HUES6 (cell line): Measurements from ENCODE around the gene ACOXL.
"Not testable (repeated sequence)": the region's sequence is repeated elsewhere in the genome, so short reads cannot be mapped to it uniquely, and the experiment has no call there.

ENCODE experiments used
- H3K27ac ChIP-seq: 2 replicates; pipeline ENCODE4 v1.7.0; 2013; ENCODE audit warnings: low read depth, mild to moderate bottlenecking, low read length, inconsistent platforms
- H3K27me3 ChIP-seq: 2 replicates; pipeline ENCODE4 v1.6.1; 2013; ENCODE audit warnings: low read length; ENCODE audit not compliant: control insufficient read depth, insufficient read depth
- H3K36me3 ChIP-seq: 2 replicates; pipeline ENCODE4 v1.6.1; 2013; ENCODE audit warnings: low read length; ENCODE audit not compliant: control insufficient read depth, insufficient read depth
- H3K4me1 ChIP-seq: 2 replicates; pipeline ENCODE4 v1.6.1; 2013; ENCODE audit warnings: low read length; ENCODE audit not compliant: control insufficient read depth, insufficient read depth
- H3K4me3 ChIP-seq: 2 replicates; pipeline ENCODE4 v1.5.1; 2013; ENCODE audit warnings: low read depth, low read length
- H3K9ac ChIP-seq: one replicate; pipeline ENCODE4 v1.6.1; 2013; ENCODE audit warnings: mild to moderate bottlenecking, low read length
- H3K9me3 ChIP-seq: 2 replicates; pipeline ENCODE4 v1.6.1; 2013; ENCODE audit warnings: low read depth, low read length; ENCODE audit not compliant: control insufficient read depth, insufficient read depth

The ACOXL gene

DNA sequence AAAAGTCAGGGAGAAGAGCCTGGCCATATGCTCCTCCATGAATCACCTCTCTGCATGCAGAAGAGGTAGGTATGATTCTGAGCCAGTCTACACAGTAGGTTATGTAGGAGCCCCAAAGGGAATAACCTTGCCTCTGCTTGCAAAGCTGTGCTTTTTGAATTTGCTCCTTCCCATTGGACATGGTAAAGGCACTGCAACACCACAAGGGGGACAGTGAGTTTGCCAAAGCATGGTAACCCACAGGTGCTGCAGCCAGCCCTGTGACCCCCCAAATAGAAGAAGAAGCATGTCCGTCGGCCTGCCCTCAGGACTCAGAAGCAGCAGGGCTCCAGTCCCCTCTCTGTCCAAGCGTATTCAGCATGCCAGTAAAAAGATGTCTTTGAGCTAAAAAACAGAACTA lies 337.3 kb downstream of the ACOXL start:
- H3K4me3 ChIP-seq, result no peak overlapping the region
- peaks cover 10% of the 10 kb centered on the region for H3K9me3 ChIP-seq
- H3K27ac ChIP-seq, result no peak overlapping the region
- H3K9ac ChIP-seq, result no peak overlapping the region
- no peaks in the 10 kb centered on the region for H3K27me3 ChIP-seq
- peaks cover 5% of the 10 kb centered on the region; the same call in 1 of the 2 replicates for H3K4me1 ChIP-seq
- H3K36me3 ChIP-seq, result 0 out of 2 replicates have a peak, but pooled peaks cover 2% of the 10 kb centered on the region

DNA sequence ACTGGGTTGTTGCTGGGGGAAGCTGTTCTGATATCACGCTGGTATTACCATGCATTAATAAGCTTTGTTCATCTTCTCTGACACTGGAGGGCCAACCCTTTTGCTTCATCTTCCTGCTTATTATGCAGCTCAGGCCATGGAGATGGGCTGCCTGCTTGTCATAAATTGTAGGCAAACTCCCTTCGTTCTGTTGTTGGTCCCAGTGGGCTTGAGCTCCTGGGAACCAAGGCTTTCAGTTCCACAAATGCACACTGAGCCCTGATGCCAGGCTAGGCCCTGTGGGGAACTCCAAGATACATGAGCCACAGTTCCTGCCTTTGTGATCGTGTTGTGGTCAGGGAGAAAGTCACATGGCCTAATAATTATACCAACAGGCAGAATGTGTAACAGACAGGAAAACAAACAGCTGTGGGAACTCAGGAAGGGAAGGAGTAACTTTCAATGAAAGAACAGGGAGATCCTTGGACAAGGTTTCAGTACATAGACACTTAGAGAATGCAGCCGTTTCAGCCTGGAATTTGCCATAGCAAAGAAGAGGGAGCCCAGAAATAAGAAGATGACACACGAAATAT lies 339.3 kb downstream of the ACOXL start:
- Histone ChIP-seq H3K27ac (no peak overlapping the region), H3K36me3 (0 out of 2 replicates have a peak, but pooled peaks cover 3% of the 10 kb centered on the region), H3K9ac (no peak overlapping the region), H3K4me3 (no peak overlapping the region), H3K9me3 (peaks cover 15% of the 10 kb centered on the region), H3K27me3 (no peaks in the 10 kb centered on the region), H3K4me1 (peaks cover 5% of the 10 kb centered on the region; the same call in 1 of the 2 replicates)

DNA sequence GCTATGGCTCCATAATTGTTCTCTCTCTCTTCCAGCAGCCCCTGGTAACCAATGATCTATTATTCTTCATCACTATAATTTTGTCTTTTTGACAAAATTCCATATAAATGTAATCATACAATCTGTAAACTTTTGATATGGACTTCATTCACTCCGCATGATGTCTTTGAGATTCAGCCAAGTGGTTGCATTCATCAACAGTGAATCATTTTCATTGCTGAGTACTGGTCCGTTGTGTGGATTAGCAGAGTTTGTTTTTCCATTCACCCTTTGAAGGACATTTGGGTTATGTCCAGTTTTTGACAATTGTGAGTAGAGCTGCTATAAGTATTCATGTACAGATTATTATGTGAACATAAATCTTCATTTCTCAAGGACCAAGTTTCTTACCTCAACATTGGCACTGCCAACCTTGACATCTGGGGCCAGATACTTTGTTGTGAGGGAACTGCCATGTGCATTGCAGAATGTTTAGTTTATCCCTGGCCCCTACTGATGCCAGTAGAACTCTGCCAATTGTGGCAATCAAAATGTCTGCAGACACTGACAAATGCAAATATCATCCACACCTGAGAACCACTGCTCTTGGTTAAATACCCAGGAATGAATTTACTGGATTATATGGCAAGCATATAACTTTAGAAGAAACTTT lies 340.0 kb downstream of the ACOXL start:
- no peaks in the 10 kb centered on the region for H3K27me3 ChIP-seq
- no peak overlapping the region for H3K27ac ChIP-seq
- peaks cover 15% of the 10 kb centered on the region for H3K9me3 ChIP-seq
- H3K36me3 ChIP-seq, result 0 out of 2 replicates have a peak, but pooled peaks cover 3% of the 10 kb centered on the region
- H3K4me3 ChIP-seq, result no peak overlapping the region
- H3K9ac ChIP-seq, result no peak overlapping the region
- H3K4me1 ChIP-seq, result peaks cover 5% of the 10 kb centered on the region; the same call in 1 of the 2 replicates

DNA sequence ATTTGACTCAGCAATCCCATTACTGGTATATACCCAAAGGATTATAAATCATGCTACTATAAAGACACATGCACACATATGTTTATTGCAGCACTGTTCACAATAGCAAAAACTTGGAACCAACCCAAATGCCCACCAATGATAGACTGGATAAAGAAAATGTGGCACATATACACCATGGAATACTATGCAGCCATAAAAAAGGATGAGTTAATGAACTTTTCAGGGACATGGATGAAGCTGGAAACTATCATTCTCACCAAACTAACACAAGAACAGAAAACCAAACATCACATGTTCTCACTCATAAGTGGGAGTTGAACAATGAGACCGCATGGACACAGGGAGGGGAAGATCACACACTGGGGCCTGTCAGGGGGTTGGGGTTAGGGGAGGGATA lies 350.3 kb downstream of the ACOXL start:
- H3K4me3 ChIP-seq, H3K27ac ChIP-seq, H3K27me3 ChIP-seq, H3K9me3 ChIP-seq, H3K36me3 ChIP-seq, H3K9ac ChIP-seq, H3K4me1 ChIP-seq: not testable (repeated sequence)

DNA sequence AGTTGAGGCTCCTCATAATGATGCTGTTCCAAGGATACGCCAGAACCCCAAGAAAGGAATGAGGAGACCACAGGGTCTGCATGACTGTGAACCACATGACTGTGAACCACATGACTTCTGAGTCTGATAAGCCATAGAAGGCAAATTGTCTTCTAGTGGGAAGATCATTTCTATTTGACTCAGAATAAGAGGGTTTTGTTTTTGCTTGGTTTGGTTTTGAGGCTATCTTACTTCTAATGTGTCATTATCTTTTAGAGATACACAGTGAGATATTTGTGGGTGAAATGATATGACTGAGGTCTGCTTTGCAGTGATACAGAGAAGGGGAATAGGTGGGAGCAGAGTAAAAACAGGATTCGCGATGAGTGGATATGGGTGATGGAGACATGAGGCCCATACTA lies 359.4 kb downstream of the ACOXL start:
- H3K9ac ChIP-seq, result no peak overlapping the region
- H3K27ac ChIP-seq, result no peak overlapping the region
- no peaks in the 10 kb centered on the region for H3K27me3 ChIP-seq
- no peaks in the 10 kb centered on the region for H3K4me1 ChIP-seq
- no peak overlapping the region for H3K4me3 ChIP-seq
- no peaks in the 10 kb centered on the region for H3K36me3 ChIP-seq
- no peaks in the 10 kb centered on the region for H3K9me3 ChIP-seq

DNA sequence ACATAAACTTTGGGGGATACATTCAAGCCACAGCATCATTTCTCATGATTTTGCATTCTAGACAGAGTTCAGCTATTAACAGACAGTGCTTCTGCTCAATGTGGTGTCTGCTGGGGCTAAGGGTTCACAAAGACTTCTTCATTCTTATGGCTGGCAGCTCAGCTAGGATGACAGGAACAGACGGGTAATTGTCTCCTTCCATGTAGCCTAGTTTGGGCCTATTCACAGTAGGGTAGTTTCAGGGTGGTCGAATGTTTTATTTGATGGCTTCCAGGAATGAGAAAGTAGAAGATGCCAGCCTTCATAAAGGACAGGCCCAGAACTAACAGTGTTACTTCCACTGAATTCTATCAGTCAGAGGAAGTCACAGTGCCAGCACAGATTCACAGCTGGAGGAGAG lies 362.3 kb downstream of the ACOXL start:
- H3K27ac ChIP-seq, result no peak overlapping the region
- no peak overlapping the region for H3K4me3 ChIP-seq
- no peaks in the 10 kb centered on the region for H3K4me1 ChIP-seq
- no peaks in the 10 kb centered on the region for H3K27me3 ChIP-seq
- H3K36me3 ChIP-seq, result no peaks in the 10 kb centered on the region
- no peak overlapping the region for H3K9ac ChIP-seq
- H3K9me3 ChIP-seq, result no peaks in the 10 kb centered on the region

DNA sequence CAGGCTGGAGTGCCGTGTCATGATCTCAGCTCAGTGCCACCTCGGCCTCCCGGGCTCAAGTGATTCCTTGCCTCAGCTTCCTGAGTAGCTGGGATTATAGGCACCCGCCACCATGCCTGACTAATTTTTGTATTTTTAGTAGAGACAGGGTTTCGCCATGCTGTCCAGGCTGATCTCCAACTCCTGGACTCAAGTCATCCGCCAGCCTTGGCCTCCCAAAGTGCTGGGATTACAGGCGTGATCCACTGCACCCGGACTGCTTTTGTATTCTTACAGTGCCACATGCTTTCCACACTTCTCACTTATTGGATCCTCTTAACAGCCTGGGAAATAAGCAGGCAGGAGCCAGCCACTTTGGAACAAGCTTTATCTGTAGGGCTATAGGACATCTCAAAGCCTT lies 363.1 kb downstream of the ACOXL start:
- Histone ChIP-seq H3K4me1 (no peaks in the 10 kb centered on the region), H3K36me3 (no peaks in the 10 kb centered on the region), H3K27ac (no peak overlapping the region), H3K9me3 (no peaks in the 10 kb centered on the region), H3K4me3 (no peak overlapping the region), H3K9ac (no peak overlapping the region), H3K27me3 (no peaks in the 10 kb centered on the region)

DNA sequence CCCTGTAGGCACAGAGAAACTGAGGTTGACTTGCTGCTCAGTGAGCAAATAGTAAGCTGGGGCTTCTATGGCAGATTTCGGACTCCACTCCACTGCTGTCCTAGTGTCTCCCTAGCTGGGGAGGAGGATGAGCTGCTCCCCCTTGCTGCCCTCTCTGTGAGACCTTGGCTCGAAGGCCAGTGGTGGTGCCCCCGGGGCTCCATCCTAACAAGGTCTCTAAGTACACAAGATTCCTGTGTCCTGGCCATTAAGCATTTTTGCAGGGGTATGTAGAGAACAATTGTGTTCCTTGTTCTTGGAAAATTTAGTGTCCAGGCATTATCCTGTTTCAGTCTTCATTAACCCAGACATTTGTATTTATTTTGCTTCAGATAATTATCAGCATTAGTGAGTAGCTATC lies 367.0 kb downstream of the ACOXL start:
- Histone ChIP-seq H3K4me3 (no peak overlapping the region), H3K27me3 (no peaks in the 10 kb centered on the region), H3K9ac (no peak overlapping the region), H3K27ac (no peak overlapping the region), H3K9me3 (no peaks in the 10 kb centered on the region), H3K4me1 (no peaks in the 10 kb centered on the region), H3K36me3 (no peaks in the 10 kb centered on the region)

DNA sequence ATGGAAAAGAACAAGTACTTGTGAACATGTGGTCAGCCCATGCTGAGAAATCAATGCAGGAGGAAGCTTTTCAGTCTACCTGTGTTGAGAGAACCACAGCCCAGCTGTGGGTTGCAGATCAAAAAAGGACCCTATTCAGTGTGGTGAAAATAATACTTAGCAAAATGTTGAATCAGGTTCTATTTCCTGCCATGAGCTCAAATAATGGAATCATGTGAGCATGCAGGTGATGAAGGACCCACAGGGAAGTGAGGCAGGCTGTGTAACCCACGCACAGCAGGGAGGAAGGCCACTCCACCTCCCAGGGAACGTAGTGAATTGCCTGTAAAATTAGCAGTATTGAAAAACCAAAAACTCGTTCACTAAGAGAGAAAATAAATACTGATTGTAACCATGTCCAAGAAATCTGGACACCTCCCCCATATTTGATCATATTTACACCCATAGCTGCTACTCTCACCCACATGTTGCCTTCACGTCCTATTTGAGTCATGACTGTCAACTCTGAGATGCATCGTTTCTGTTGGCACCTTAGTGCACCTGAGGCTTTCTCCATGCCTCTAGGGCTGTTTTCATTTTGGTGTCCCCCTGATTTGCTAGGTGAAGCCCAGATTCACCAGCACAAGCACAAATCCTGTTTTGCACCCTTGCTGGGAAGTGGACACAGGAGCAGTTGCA lies 367.9 kb downstream of the ACOXL start:
- Histone ChIP-seq H3K27me3 (no peaks in the 10 kb centered on the region), H3K9ac (no peak overlapping the region), H3K36me3 (no peaks in the 10 kb centered on the region), H3K9me3 (no peaks in the 10 kb centered on the region), H3K27ac (no peak overlapping the region), H3K4me3 (no peak overlapping the region), H3K4me1 (no peaks in the 10 kb centered on the region)

DNA sequence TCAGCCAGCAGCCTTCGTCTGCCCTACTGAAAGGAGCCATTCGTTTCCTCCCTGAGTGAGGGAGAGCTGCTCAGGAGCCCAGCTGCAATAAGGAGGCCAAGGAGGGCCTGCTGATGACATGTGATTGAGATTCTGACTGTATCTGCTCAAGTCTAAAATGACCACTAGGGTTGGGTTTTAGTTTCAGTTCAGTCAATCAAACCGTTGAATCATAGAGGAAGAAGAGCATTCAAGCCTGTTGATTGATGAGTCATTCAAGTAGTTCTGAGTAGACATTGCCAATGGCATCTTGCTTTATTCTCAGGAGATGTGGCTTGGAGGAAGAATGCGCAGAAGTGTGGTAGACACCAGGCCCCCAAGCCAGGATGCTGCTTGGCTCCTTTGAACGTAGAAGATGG lies 368.4 kb downstream of the ACOXL start:
- no peak overlapping the region for H3K27ac ChIP-seq
- H3K27me3 ChIP-seq, result no peaks in the 10 kb centered on the region
- H3K9ac ChIP-seq, result no peak overlapping the region
- H3K36me3 ChIP-seq, result no peaks in the 10 kb centered on the region
- no peaks in the 10 kb centered on the region for H3K9me3 ChIP-seq
- no peaks in the 10 kb centered on the region for H3K4me1 ChIP-seq
- H3K4me3 ChIP-seq, result no peak overlapping the region

DNA sequence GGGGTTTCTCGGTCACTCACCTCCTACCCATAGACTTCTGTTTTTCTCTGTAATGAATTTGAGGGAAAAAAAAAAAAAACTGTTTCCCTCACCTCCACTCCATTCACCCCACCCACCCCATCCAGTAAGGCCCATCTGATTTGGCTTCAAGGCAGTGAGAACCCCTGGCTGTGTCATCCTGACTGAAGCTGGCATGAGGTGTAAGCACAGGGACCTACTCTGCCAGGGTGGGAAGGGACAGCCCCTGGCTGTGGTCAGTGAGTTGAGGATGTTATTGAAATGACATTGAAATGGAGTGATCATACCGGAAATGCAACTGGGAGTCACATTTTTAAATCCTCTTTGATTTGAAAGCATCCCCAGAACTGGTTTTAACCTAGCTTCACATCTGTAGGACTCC lies 369.2 kb downstream of the ACOXL start:
- Histone ChIP-seq H3K27me3 (no peaks in the 10 kb centered on the region), H3K9me3 (no peaks in the 10 kb centered on the region), H3K4me1 (no peaks in the 10 kb centered on the region), H3K4me3 (no peak overlapping the region), H3K9ac (no peak overlapping the region), H3K36me3 (no peaks in the 10 kb centered on the region), H3K27ac (no peak overlapping the region)
